Activated CD4-positive, alpha-beta T cell treated with anti-CD3 and anti-CD28 coated beads for 24 hours (primary cell): ENCODE measurements around the gene CGREF1.
"Not testable (repeated sequence)": the region's sequence is repeated elsewhere in the genome, so short reads cannot be mapped to it uniquely, and the experiment has no call there.

Experiments
- DNase-seq, 2 donors: peaks; one replicate each; pipeline ENCODE4 v3.0.0-alpha.2; 2020; ENCODE audit warnings: low read depth in 2 of 2

Gene CGREF1

GRCh38 chr2:27137322-27137935, 18.5 kb upstream of the CGREF1 start:
- no peak for DNase-seq

DNA sequence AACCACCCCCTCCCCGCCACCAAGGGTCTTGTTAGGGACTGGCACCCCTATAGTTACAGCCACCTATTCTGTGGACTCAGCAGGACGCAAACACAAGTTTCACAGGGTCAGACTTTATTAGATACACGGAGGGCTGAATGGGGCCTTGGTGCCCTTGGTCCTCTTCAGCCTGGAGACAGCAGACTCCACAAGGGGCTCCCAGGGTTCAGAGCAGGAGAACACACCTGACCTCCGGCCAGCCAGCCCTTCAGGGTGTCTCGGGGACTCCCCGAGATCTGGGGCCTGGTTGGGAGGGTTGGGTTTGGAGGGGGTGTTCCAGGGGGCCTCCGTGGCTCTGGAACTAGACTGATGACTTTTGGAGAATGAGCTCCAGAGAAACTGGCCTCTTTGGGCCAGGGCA, 17.8 kb upstream of the CGREF1 start:
- DNase-seq, result no peak

GRCh38 chr2:27135478-27135955, 16.6 kb upstream of the CGREF1 start:
- DNase-seq, result no peak

GRCh38 chr2:27134781-27135477, 16.0 kb upstream of the CGREF1 start:
- no peak for DNase-seq

DNA sequence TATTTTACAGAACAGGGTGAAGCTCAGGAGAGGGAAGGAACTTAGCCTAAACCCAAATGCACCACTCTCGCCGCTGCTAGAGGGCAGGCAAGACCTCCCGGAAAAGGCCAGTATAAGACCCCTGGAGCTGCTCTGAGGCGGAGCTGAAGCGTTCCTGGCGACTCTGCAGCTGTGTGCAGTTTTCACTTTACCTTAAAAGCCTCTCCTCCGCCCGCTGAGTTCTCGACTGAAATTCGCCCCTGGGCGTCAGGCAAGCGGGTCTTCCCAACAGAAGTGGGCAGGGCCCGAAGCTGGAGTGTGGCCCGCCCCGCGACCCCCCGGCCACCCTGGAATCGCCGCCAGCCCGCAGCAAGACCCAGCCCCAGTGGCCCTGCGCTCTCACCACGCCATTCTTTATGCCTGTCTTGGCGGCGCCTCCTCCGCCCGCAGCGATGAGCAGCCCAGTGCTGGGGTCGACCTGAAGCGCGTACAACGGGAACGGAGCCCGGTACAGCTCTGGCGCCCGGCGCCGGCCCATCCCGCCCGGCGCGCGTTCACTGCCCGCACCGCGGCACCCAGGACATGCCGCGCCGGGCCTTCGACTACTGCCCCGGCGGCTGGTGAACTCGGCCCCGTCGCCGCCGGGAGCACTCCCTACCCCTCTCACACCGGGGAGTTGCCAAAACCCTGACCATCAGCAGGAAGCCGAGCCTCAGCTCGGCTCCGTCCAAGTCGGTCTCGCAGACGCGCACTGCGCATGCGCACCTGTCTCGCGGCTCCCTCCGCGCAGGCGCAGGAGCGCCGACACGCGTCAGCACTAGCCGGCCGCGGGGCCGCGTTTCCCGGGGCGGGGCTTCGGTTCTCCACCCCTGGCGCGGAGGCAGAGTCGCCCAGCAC, 15.2 kb upstream of the CGREF1 start, which contains the start of gene PREB:
PREB (minus strand) TSS at position 732 of the 876 bp plus-strand sequence; CDS start at position 517, 215 bp downstream.
- peak; percentile 97 for DNase-seq

DNA sequence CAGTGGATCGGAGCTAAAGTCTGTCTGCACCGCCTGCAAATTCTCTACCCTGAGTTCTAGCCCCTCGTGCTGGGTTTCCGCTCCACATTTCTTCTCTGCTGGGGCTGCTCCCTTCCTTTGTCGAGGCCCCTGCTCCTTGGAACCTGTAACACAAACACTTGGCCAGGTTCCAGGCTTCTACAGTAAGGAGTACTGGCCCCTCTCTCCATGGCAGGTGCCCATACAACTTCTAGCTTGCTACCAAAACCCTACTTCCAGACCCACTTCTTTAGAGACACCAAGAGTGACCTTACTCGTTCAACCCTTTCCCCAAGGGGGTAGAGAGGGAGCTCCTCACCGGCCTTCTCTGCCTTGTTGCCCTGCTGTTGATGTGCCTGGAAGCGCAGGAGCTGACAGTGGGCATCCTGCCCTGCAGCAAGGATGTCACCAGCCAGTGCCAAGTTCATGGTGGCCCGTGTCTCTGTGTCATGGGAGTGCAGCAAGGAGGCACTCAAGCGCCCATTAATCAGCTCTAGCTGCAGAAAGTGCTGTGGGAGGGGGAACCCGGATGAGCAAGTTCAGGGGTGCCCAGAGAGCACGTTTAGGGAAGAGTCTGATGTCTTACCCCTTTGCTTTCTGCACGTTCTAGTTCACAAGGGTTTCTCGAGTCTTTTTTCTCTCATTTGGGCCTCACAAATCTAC, 14.4 kb upstream of the CGREF1 start:
- no peak for DNase-seq

GRCh38 chr2:27131429-27131828, 12.5 kb upstream of the CGREF1 start:
- no peak for DNase-seq

GRCh38 chr2:27130396-27130795, 11.5 kb upstream of the CGREF1 start:
- no peak for DNase-seq

DNA sequence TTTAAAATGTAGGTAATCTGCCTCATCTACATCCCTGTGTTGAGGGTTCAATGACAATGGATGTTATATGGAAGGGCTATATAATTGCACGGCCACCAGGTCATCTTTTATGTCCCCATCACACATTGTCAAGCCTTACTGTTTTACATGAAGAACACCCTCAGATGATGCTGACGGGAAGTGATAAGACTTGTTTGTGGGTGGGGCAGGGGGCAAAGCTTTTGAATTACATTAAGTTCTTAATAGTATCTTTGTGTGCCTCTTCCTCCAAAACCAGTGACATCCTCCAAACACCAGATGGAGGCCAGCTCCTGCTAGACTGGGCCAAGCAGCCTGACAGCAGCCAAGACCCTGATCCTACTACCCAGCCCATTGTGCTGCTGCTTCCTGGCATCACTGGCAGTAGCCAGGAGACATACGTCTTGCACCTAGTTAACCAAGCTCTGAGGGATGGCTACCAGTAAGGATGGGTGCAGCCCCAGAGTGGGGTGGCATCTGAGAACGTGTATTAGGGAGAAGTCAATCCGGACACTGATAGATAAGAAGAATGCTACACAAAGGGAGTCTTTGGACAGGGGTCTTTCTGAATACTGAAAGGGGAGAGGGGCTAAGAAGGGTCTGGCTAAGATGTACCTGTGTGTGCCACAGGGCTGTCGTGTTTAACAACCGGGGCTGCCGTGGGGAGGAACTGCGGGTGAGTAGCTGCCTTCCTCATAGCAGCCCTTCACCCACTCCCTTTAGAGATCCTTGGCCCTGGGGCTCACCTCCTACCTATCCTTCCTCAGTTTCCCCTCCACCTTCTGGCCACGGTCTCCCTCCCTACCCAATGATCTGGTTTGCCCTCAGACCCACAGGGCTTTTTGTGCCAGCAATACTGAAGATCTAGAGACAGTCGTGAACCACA, 10.0 kb upstream of the CGREF1 start:
- DNase-seq, result no peak

- DNase-seq, result no peak
Observed at GRCh38 chr2:27127883-27128667, 9.1 kb upstream of the CGREF1 start.

DNA sequence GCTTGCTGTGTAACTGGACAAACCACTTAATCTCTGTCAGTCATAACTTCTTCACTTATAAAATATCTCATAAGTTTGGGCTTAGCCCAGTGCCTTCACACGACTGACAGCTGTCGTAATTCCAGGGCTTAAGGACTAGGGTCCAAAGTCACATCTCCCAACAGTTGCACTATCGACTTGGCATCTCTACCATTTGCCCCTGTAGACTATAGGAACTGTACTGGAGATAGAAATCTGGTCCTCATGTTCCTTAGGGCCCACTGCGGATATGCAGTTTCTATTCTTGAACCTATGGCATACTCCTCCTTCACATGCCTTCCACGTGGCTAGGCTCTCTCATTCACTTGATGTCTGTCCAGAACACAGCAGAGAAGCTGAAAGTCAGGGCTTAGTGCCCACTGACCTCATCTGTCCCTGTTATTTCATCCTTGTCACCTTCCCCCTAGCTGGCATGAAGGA, 7.4 kb upstream of the CGREF1 start:
- no peak for DNase-seq

GRCh38 chr2:27125104-27125503, 6.2 kb upstream of the CGREF1 start:
- no peak for DNase-seq

GRCh38 chr2:27123302-27124150, 4.6 kb upstream of the CGREF1 start, which contains the start of gene ABHD1:
TSS of gene ABHD1 (plus strand) at chr2:27123815. CDS start at chr2:27123949, 134 bp downstream.
- DNase-seq, result peak; percentile 25 to 54

GRCh38 chr2:27122791-27123190, 3.9 kb upstream of the CGREF1 start:
- no peak for DNase-seq

DNA sequence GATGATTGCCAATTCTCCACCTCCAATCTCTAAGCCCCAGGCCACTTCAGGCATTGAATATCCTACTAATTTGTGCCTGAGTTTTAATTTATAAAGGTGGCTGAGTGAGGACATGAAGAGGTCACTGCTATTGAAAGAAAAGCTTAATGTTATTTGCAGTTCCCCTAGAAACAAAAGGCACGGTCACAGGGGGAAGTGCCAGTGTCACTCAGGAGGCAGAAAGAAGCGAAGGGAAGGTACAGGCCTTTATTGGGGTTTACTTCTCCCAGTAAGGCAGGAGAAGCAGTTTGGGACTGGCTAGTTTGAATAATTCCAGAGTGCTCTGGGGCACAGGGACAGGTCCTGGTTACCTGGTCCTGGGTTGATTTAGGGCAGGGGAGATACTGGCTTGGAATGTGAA, 3.0 kb upstream of the CGREF1 start:
- DNase-seq, result no peak

DNA sequence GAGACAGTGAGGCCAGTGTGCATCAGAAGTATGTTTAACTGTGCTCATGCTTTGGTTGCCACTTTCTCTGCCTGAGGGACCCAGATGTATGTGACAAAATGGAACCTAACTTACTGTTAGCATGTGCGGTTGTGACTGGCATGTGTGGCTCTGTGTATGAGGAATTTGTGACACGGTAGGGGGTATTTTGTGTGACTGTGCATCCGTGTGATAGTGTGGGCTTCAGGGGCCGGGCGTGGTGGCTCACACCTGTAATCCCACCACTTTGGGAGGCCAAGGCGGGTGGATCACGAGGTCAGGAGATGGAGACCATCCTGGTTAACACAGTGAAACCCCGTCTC, 372 bp upstream of the CGREF1 start:
- DNase-seq, result not testable (repeated sequence)

GRCh38 chr2:27117995-27118524, 868 bp downstream of the CGREF1 start:
- no peak for DNase-seq

GRCh38 chr2:27115519-27115918, 3.4 kb downstream of the CGREF1 start:
- no peak for DNase-seq
